ENCODE results near the gene ZBTB17. TPM values are rescaled to one million over a fixed set of nuclear protein-coding genes. Genes with fewer than 3 reads are reported as not detected.

ZBTB17 gene
- total RNA-seq, 1 experiment from 2014 or later, result 50.3 TPM

GRCh38 chr1:15948595-15949452 is 27.1 kb downstream of the ZBTB17 start:
- intact Hi-C loops (cut with micrococcal nuclease; ENCODE audit: unreplicated experiment), result loop anchor here (5.0 kb wide), 1 partner anchor 147 kb away; no protein-coding TSS in a partner anchor
- peaks cover 34% of the 10 kb centered on the region for H3K36me3 ChIP-seq (ENCODE audit: insufficient read depth, low read length, poor library complexity, severe bottlenecking)
- TF ChIP-seq, protein P1, sequence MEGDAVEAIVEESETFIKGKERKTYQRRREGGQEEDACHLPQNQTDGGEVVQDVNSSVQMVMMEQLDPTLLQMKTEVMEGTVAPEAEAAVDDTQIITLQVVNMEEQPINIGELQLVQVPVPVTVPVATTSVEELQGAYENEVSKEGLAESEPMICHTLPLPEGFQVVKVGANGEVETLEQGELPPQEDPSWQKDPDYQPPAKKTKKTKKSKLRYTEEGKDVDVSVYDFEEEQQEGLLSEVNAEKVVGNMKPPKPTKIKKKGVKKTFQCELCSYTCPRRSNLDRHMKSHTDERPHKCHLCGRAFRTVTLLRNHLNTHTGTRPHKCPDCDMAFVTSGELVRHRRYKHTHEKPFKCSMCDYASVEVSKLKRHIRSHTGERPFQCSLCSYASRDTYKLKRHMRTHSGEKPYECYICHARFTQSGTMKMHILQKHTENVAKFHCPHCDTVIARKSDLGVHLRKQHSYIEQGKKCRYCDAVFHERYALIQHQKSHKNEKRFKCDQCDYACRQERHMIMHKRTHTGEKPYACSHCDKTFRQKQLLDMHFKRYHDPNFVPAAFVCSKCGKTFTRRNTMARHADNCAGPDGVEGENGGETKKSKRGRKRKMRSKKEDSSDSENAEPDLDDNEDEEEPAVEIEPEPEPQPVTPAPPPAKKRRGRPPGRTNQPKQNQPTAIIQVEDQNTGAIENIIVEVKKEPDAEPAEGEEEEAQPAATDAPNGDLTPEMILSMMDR (conservative IDR thresholded peaks at IDR 0.05; ENCODE audit: low read depth, low read length), result no peak
- TF ChIP-seq EZH2 (IDR thresholded peaks at IDR 0.05; ENCODE audit: borderline replicate concordance, low read depth, low read length, poor library complexity, severe bottlenecking), result no peak
- peak overlapping the region; percentile 57 for H3K27ac ChIP-seq (ENCODE audit: low read depth, low read length, poor library complexity, severe bottlenecking)
- DNase-seq (ENCODE audit: low spot score), result peak; percentile 77
- peaks cover 54% of the 10 kb centered on the region for H3K4me1 ChIP-seq (ENCODE audit: insufficient read depth, low read length, poor library complexity, severe bottlenecking)
- no peaks in the 10 kb centered on the region for H3K27me3 ChIP-seq (replicated peaks; ENCODE audit: insufficient read depth, low read depth, low read length, poor library complexity)
- POLR2A ChIA-PET (ENCODE audit: low non-redundant PET), result interaction anchor here (0.5 kb wide), 1 partner anchor 124 kb away, joined by 9 read pairs; no protein-coding TSS in a partner anchor
- no TSS peak for BruUV-seq (replicated peaks)
- H3K9me3 ChIP-seq (ENCODE audit: low read depth, low read length, poor library complexity, severe bottlenecking), result no peaks in the 10 kb centered on the region
- CTCF ChIA-PET, result no interaction called here
- H3K4me3 ChIP-seq (ENCODE audit: low read depth, low read length, poor library complexity, severe bottlenecking), result no peak overlapping the region

GRCh38 chr1:15948091-15948591 is 27.8 kb downstream of the ZBTB17 start:
- ChIA-PET CTCF (no interaction called here), POLR2A (ENCODE audit: low non-redundant PET) (no interaction called here)
- no peak for DNase-seq (ENCODE audit: low spot score)
- no peak for TF ChIP-seq EZH2 (IDR thresholded peaks at IDR 0.05; ENCODE audit: borderline replicate concordance, low read depth, low read length, poor library complexity, severe bottlenecking)
- TF ChIP-seq, protein P1 (conservative IDR thresholded peaks at IDR 0.05; ENCODE audit: low read depth, low read length), result no peak
- no TSS peak for BruUV-seq (replicated peaks)
- intact Hi-C loops (cut with micrococcal nuclease; ENCODE audit: unreplicated experiment), result loop anchor here (5.0 kb wide), 1 partner anchor 146 kb away; no protein-coding TSS in a partner anchor
- Histone ChIP-seq H3K4me1 (ENCODE audit: insufficient read depth, low read length, poor library complexity, severe bottlenecking) (peaks cover 47% of the 10 kb centered on the region), H3K27ac (ENCODE audit: low read depth, low read length, poor library complexity, severe bottlenecking) (peak overlapping the region; percentile 57), H3K4me3 (ENCODE audit: low read depth, low read length, poor library complexity, severe bottlenecking) (no peak overlapping the region), H3K36me3 (ENCODE audit: insufficient read depth, low read length, poor library complexity, severe bottlenecking) (peaks cover 39% of the 10 kb centered on the region), H3K9me3 (ENCODE audit: low read depth, low read length, poor library complexity, severe bottlenecking) (no peaks in the 10 kb centered on the region), H3K27me3 (replicated peaks; ENCODE audit: insufficient read depth, low read depth, low read length, poor library complexity) (no peaks in the 10 kb centered on the region)

- no peaks in the 10 kb centered on the region for H3K9me3 ChIP-seq (ENCODE audit: low read depth, low read length, poor library complexity, severe bottlenecking)
- POLR2A ChIA-PET (ENCODE audit: low non-redundant PET), result no interaction called here
- BruUV-seq (replicated peaks), result no TSS peak
- no peak for DNase-seq (ENCODE audit: low spot score)
- CTCF ChIA-PET, result no interaction called here
- intact Hi-C loops (cut with micrococcal nuclease; ENCODE audit: unreplicated experiment), result loop anchor here (5.0 kb wide), 1 partner anchor 145 kb away; no protein-coding TSS in a partner anchor
- no peak overlapping the region for H3K4me3 ChIP-seq (ENCODE audit: low read depth, low read length, poor library complexity, severe bottlenecking)
- H3K36me3 ChIP-seq (ENCODE audit: insufficient read depth, low read length, poor library complexity, severe bottlenecking), result peaks cover 45% of the 10 kb centered on the region
- H3K27me3 ChIP-seq (replicated peaks; ENCODE audit: insufficient read depth, low read depth, low read length, poor library complexity), result no peaks in the 10 kb centered on the region
- H3K27ac ChIP-seq (ENCODE audit: low read depth, low read length, poor library complexity, severe bottlenecking), result no peak overlapping the region
- TF ChIP-seq EZH2 (IDR thresholded peaks at IDR 0.05; ENCODE audit: borderline replicate concordance, low read depth, low read length, poor library complexity, severe bottlenecking), result no peak
- TF ChIP-seq, protein P1 (conservative IDR thresholded peaks at IDR 0.05; ENCODE audit: low read depth, low read length), result no peak
- H3K4me1 ChIP-seq (ENCODE audit: insufficient read depth, low read length, poor library complexity, severe bottlenecking), result peaks cover 41% of the 10 kb centered on the region
These were observed 28.4 kb downstream of the ZBTB17 start for GRCh38 chr1:15947382-15948090.

Data from A673 (cell line).